ENCODE data around the gene LDB1. TPM values are rescaled to one million over a fixed set of nuclear protein-coding genes. Genes with fewer than 3 reads are reported as not detected.

The LDB1 gene
- total RNA-seq, 1 experiment from 2014 or later: 63.9 TPM

DNA sequence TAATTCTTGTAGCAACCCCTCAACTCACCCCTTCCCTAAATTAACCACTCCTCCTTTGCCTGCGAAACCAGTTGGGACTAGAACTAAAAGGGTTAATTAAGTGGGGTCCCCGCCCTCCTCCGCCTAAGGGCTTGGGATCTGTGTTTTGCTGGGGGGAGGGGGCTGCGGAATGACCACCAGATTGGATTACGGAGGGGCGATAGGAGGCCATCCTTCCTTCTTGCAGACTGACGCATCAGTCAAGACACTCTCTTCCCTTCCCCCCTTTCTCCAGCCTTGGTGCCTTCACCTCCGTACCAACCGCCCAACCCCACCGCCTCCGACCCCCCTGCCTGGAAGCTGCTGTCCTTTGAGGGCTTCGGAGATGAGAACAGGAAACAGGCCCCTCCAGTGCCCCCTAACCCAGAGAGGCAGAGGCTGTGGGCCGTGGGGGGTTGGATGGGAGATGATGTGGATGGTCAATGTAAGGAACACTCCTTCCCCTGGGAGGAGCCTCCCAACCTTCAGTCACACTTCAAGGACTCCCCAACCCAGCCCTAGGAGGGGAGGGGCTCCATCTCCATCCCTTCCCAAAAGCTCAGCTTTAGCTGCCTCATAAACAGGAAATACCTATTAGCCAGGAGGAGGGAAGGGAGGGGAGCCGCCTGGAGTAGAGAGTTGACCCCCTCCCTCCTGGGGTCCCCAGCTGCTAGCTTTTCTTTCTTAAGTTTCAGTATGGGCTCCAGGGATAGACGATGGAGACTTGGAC is 997 bp upstream of the LDB1 start:
- Histone ChIP-seq H3K79me2 (ENCODE audit: insufficient read depth, low read length) (peaks cover 32% of the 10 kb centered on the region), H3K4me2 (ENCODE audit: low read length) (peak overlapping the region; percentile 93), H2AFZ (ENCODE audit: low read depth, low read length, poor library complexity, severe bottlenecking) (no peak overlapping the region), H3K27me3 (ENCODE audit: insufficient read depth, low read length) (no peaks in the 10 kb centered on the region), H3K9me2 (ENCODE audit: insufficient read depth) (no peaks in the 10 kb centered on the region), H3K9me3 (ENCODE audit: control insufficient read depth in 1 of 2, insufficient read depth in 1 of 2, low read depth in 1 of 2, low read length in 2 of 2) (no peaks in the 10 kb centered on the region), H3K9ac (ENCODE audit: low read length) (peak overlapping the region; percentile 82), H3K4me1 (ENCODE audit: control insufficient read depth in 1 of 2, insufficient read depth in 2 of 2, low read length in 2 of 2) (peaks cover 42 to 59% of the 10 kb centered on the region in 2 experiments), H4K20me1 (ENCODE audit: insufficient read depth) (no peaks in the 10 kb centered on the region), H3K36me3 (ENCODE audit: control insufficient read depth in 1 of 2, insufficient read depth in 2 of 2, low read length in 2 of 2) (no peaks in the 10 kb centered on the region), H3K4me3 (replicated peaks in 1 of 2; ENCODE audit: low read depth in 1 of 2, low read length in 2 of 2) (peak overlapping the region; percentile 81 to 89), H3K27ac (ENCODE audit: low read depth, low read length) (peak overlapping the region; percentile 88)
- no peak for TF ChIP-seq YY1 (IDR thresholded peaks at IDR 0.05; ENCODE audit: extremely low read depth, insufficient replicate concordance, low read depth, low read length)
- TF ChIP-seq, protein P1, sequence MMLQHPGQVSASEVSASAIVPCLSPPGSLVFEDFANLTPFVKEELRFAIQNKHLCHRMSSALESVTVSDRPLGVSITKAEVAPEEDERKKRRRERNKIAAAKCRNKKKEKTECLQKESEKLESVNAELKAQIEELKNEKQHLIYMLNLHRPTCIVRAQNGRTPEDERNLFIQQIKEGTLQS (IDR thresholded peaks at IDR 0.05): no peak
- TF ChIP-seq, protein P2, sequence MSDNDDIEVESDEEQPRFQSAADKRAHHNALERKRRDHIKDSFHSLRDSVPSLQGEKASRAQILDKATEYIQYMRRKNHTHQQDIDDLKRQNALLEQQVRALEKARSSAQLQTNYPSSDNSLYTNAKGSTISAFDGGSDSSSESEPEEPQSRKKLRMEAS (IDR thresholded peaks at IDR 0.05): no peak
- no peak for TF ChIP-seq RAD21 (IDR thresholded peaks at IDR 0.05; ENCODE audit: low read depth)
- TF ChIP-seq EGR1 (IDR thresholded peaks at IDR 0.05; ENCODE audit: low read depth): no peak
- TF ChIP-seq SRF (IDR thresholded peaks at IDR 0.05; ENCODE audit: low read depth): no peak
- TF ChIP-seq POLR2A (IDR thresholded peaks at IDR 0.05; ENCODE audit: borderline replicate concordance, extremely low read depth, insufficient read depth, insufficient read length): no peak
- TF ChIP-seq, protein P3, sequence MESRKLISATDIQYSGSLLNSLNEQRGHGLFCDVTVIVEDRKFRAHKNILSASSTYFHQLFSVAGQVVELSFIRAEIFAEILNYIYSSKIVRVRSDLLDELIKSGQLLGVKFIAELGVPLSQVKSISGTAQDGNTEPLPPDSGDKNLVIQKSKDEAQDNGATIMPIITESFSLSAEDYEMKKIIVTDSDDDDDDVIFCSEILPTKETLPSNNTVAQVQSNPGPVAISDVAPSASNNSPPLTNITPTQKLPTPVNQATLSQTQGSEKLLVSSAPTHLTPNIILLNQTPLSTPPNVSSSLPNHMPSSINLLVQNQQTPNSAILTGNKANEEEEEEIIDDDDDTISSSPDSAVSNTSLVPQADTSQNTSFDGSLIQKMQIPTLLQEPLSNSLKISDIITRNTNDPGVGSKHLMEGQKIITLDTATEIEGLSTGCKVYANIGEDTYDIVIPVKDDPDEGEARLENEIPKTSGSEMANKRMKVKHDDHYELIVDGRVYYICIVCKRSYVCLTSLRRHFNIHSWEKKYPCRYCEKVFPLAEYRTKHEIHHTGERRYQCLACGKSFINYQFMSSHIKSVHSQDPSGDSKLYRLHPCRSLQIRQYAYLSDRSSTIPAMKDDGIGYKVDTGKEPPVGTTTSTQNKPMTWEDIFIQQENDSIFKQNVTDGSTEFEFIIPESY (IDR thresholded peaks at IDR 0.05; ENCODE audit: extremely low read depth, insufficient replicate concordance, low read length): no peak
- TF ChIP-seq EZH2 (IDR thresholded peaks at IDR 0.05): no peak
- no peak for TF ChIP-seq POLR2AphosphoS5 (IDR thresholded peaks at IDR 0.05; ENCODE audit: low read depth, low read length)
- no peak for TF ChIP-seq TCF7L2 (IDR thresholded peaks at IDR 0.05; ENCODE audit: borderline replicate concordance, extremely low read depth, insufficient read depth, insufficient read length)
- no peak for TF ChIP-seq SP1 (IDR thresholded peaks at IDR 0.05; ENCODE audit: low read depth)
- TF ChIP-seq EZH2phosphoT487 (IDR thresholded peaks at IDR 0.05; ENCODE audit: borderline replicate concordance): no peak
- TF ChIP-seq, protein P4, sequence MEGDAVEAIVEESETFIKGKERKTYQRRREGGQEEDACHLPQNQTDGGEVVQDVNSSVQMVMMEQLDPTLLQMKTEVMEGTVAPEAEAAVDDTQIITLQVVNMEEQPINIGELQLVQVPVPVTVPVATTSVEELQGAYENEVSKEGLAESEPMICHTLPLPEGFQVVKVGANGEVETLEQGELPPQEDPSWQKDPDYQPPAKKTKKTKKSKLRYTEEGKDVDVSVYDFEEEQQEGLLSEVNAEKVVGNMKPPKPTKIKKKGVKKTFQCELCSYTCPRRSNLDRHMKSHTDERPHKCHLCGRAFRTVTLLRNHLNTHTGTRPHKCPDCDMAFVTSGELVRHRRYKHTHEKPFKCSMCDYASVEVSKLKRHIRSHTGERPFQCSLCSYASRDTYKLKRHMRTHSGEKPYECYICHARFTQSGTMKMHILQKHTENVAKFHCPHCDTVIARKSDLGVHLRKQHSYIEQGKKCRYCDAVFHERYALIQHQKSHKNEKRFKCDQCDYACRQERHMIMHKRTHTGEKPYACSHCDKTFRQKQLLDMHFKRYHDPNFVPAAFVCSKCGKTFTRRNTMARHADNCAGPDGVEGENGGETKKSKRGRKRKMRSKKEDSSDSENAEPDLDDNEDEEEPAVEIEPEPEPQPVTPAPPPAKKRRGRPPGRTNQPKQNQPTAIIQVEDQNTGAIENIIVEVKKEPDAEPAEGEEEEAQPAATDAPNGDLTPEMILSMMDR (IDR thresholded peaks at IDR 0.05 in 2 of 3, conservative IDR thresholded peaks at IDR 0.05 in 1 of 3; ENCODE audit: borderline replicate concordance in 1 of 3, insufficient read depth in 1 of 3, low read depth in 2 of 3, low read length in 2 of 3): no peak
- TF ChIP-seq FOSL1 (IDR thresholded peaks at IDR 0.05; ENCODE audit: low read depth): no peak
- no peak for TF ChIP-seq CEBPB (IDR thresholded peaks at IDR 0.05; ENCODE audit: low read depth)
- TF ChIP-seq ZNF274 (IDR thresholded peaks at IDR 0.05; ENCODE audit: low read depth, low read length): no peak
- no peak for TF ChIP-seq ZFX (IDR thresholded peaks at IDR 0.05)
- ATAC-seq (no peak), DNase-seq (ENCODE audit: low read depth, low spot score) (no peak)
- ChIA-PET CTCF (no interaction called here), POLR2A (no interaction called here), RAD21 (ENCODE audit: low non-redundant PET in 1 of 2, low total read pairs in 2 of 2, uncharacterized antibody in 2 of 2, unreplicated experiment in 2 of 2) (no interaction called here)
- BruUV-seq (replicated peaks): no TSS peak
- intact Hi-C loops (cut with micrococcal nuclease): no loop called here

All from HCT116 (cell line).